ENCODE results near the gene IQCM. TPM values are rescaled to one million over a fixed set of nuclear protein-coding genes. Genes with fewer than 3 reads are reported as not detected.

Gene IQCM
- total RNA-seq, 1 experiment from 2014 or later = 0.11 TPM

- Mint-ChIP-seq H3K9me3 (peaks cover 7% of the 10 kb centered on the region; the same call in 1 of the 2 replicates), H3K27ac (no peak overlapping the region), H3K4me3 (no peak overlapping the region), H3K36me3 (no peaks in the 10 kb centered on the region), H3K27me3 (ENCODE audit: low read depth) (no peaks in the 10 kb centered on the region), H3K4me1 (peaks cover 19% of the 10 kb centered on the region)
- ChIA-PET POLR2A (no interaction called here), CTCF (no interaction called here)
- DNase-seq (ENCODE audit: low spot score) = no peak
- TF ChIP-seq ZNF512 (CRISPR knock-in tag; IDR thresholded peaks at IDR 0.05; ENCODE audit: borderline replicate concordance) = no peak
- TF ChIP-seq EMX1 (CRISPR knock-in tag; IDR thresholded peaks at IDR 0.05) = no peak
- no peak for TF ChIP-seq ATF2 (CRISPR knock-in tag; IDR thresholded peaks at IDR 0.05; ENCODE audit: borderline replicate concordance, low read depth)
- no peak for TF ChIP-seq MYBL2 (CRISPR knock-in tag; IDR thresholded peaks at IDR 0.05)
- TF ChIP-seq HMGXB4 (CRISPR knock-in tag; IDR thresholded peaks at IDR 0.05) = no peak
- TF ChIP-seq ZNF219 (CRISPR knock-in tag; IDR thresholded peaks at IDR 0.05; ENCODE audit: borderline replicate concordance) = no peak
- no peak for TF ChIP-seq TCF7 (CRISPR knock-in tag; IDR thresholded peaks at IDR 0.05; ENCODE audit: low read depth)
- TF ChIP-seq ZNF671 (CRISPR knock-in tag; IDR thresholded peaks at IDR 0.05) = no peak
- TF ChIP-seq USF2 (CRISPR knock-in tag; IDR thresholded peaks at IDR 0.05) = no peak
- TF ChIP-seq GABPB1 (CRISPR knock-in tag; IDR thresholded peaks at IDR 0.05) = no peak
- TF ChIP-seq FOXP1 (CRISPR knock-in tag; IDR thresholded peaks at IDR 0.05; ENCODE audit: borderline replicate concordance) = no peak
- no peak for TF ChIP-seq ZBTB21 (CRISPR knock-in tag; IDR thresholded peaks at IDR 0.05; ENCODE audit: borderline replicate concordance)
- no peak for TF ChIP-seq ERG (CRISPR knock-in tag; IDR thresholded peaks at IDR 0.05)
- ATAC-seq = no peak
Measured at GRCh38 chr4:149830823-149831222, 15.2 kb upstream of the IQCM start.

- Mint-ChIP-seq H3K36me3 (no peaks in the 10 kb centered on the region), H3K4me1 (peaks cover 7% of the 10 kb centered on the region), H3K9me3 (no peaks in the 10 kb centered on the region), H3K27me3 (ENCODE audit: low read depth) (no peaks in the 10 kb centered on the region), H3K4me3 (no peak overlapping the region), H3K27ac (no peak overlapping the region)
- ATAC-seq = no peak
- no peak for DNase-seq (ENCODE audit: low spot score)
- ChIA-PET POLR2A (no interaction called here), CTCF (no interaction called here)
- TF ChIP-seq NR3C1 (CRISPR knock-in tag; conservative IDR thresholded peaks at IDR 0.05; ENCODE audit: low read depth) = no peak
- TF ChIP-seq SMAD3 (CRISPR knock-in tag; IDR thresholded peaks at IDR 0.05; ENCODE audit: borderline replicate concordance) = no peak
- no peak for TF ChIP-seq CREB1 (CRISPR knock-in tag; IDR thresholded peaks at IDR 0.05)
- no peak for TF ChIP-seq AFF4 (CRISPR knock-in tag; IDR thresholded peaks at IDR 0.05; ENCODE audit: borderline replicate concordance)
- no peak for TF ChIP-seq FOXP4 (CRISPR knock-in tag; IDR thresholded peaks at IDR 0.05)
- no peak for TF ChIP-seq NR2C2 (CRISPR knock-in tag; IDR thresholded peaks at IDR 0.05)
- no peak for TF ChIP-seq ZMAT4 (CRISPR knock-in tag; IDR thresholded peaks at IDR 0.05)
- no peak for TF ChIP-seq ZNF671 (CRISPR knock-in tag; IDR thresholded peaks at IDR 0.05)
- TF ChIP-seq RELA (CRISPR knock-in tag; IDR thresholded peaks at IDR 0.05; ENCODE audit: borderline replicate concordance) = no peak
- TF ChIP-seq SMAD4 (CRISPR knock-in tag; IDR thresholded peaks at IDR 0.05) = no peak
Measured at GRCh38 chr4:149825336-149825735, 9.7 kb upstream of the IQCM start.
